ENCODE data around the gene VAMP8.

Gene VAMP8

DNA sequence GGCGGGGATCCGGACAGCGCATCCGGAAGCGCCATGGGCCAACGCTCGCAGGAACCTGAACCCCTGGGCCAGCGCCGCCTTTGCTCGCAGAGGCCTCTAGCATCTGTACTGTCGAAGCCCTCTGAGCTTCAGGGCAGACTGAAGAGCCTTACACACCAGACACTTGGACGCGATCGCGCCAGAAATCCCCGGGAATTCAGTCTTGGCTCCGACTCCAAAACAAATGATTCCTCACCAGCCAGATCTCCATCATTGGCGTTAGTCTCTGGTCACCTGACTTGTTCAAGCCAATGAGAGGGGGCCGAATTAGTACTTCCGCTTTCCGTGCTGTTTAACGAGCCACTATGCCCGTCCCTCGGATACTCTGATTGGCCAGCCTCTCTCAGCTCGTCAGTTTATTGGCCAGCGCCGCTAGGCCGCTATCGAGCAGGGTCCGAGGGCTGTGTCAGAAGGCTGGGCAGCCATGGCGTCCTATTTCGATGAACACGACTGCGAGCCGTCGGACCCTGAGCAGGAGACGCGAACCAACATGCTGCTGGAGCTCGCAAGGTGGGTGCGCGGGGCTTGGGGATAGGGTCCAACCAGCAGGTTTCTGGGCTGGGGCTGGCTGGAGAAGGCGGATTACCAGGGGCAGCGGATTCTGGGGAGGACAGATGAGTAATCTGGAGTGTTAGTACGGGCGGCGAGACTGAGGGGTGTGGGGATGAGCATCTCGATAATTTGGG lies 18.1 kb downstream of the VAMP8 start, which contains the start of gene RNF181:
Gene RNF181 (plus strand): TSS at position 445 of the 725 bp plus-strand sequence. CDS start 19 bp downstream, at position 464.
- WGBS (ENCODE audit: insufficient coverage): under 1% methylated on average over 35 of the region's 47 CpGs
- peak; percentile 97 to 98 (median 98) for DNase-seq
- peak within 1 kb of the TSS; percentile 87 to 95 for H3K27ac ChIP-seq (ENCODE audit: insufficient read depth in 1 of 2, low read depth in 1 of 2, low read length in 2 of 2, poor library complexity in 1 of 2, severe bottlenecking in 2 of 2)
- H3K9me3 ChIP-seq (ENCODE audit: control extremely low read depth in 1 of 5, control insufficient read depth in 4 of 5, insufficient read depth in 2 of 5, low read depth in 1 of 5, low read length in 4 of 5): no peaks in the 10 kb centered on the region
- no peaks in the 10 kb centered on the region for H3K27me3 ChIP-seq (replicated peaks in 2 of 5; ENCODE audit: control insufficient read depth in 4 of 5, insufficient read depth in 5 of 5, low read length in 4 of 5)
- CTCF ChIA-PET: interaction anchor here (0.8 to 1.5 kb wide), 9 partner anchors 8 to 45 kb away, joined by 3 to 6 read pairs (median 3); partner anchors contain the start of genes C2orf68 and VAMP8
- POLR2A ChIA-PET: interaction anchor here (0.6 to 1.9 kb wide), 7 partner anchors 8 to 185 kb away, joined by 3 to 14 read pairs (median 5); partner anchors contain the start of genes C2orf68, CAPG and GGCX
- peaks cover 8 to 37% (median 33%) of the 10 kb centered on the region in 4 experiments for H3K36me3 ChIP-seq (ENCODE audit: control insufficient read depth in 4 of 4, insufficient read depth in 4 of 4, low read length in 3 of 4)
- H3K4me3 ChIP-seq (ENCODE audit: control insufficient read depth in 1 of 7, extremely low read depth in 1 of 7, insufficient read depth in 4 of 7, low read depth in 2 of 7, low read length in 6 of 7): peak within 1 kb of the TSS; percentile 89 to 98 (median 95)
- peaks cover 13 to 36% (median 34%) of the 10 kb centered on the region in 4 experiments for H3K4me1 ChIP-seq (ENCODE audit: control extremely low read depth in 1 of 4, control insufficient read depth in 4 of 4, insufficient read depth in 4 of 4, low read length in 3 of 4)

DNA sequence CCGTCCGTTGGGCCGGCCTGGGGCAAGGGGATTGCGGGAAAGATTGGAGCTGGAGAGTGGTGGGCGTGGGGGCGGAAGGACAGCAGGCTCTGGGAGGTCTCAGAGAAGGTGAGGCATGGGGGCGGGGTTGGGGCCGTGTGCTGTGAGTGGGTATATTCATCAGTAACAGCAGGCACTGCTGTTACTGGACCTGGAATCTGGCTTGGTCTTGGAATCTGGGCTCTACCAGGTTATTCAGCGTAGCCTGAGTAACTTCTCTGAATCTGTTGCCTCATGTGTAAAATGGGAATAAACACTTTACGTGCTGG lies 18.6 kb downstream of the VAMP8 start:
- H3K36me3 ChIP-seq (ENCODE audit: control insufficient read depth in 4 of 4, insufficient read depth in 4 of 4, low read length in 3 of 4): peaks cover 8 to 37% (median 33%) of the 10 kb centered on the region in 4 experiments
- no peaks in the 10 kb centered on the region for H3K9me3 ChIP-seq (ENCODE audit: control extremely low read depth in 1 of 5, control insufficient read depth in 4 of 5, insufficient read depth in 2 of 5, low read depth in 1 of 5, low read length in 4 of 5)
- H3K27me3 ChIP-seq (replicated peaks in 2 of 5; ENCODE audit: control insufficient read depth in 4 of 5, insufficient read depth in 5 of 5, low read length in 4 of 5): no peaks in the 10 kb centered on the region
- peak overlapping the region; percentile 87 to 95 for H3K27ac ChIP-seq (ENCODE audit: insufficient read depth in 1 of 2, low read depth in 1 of 2, low read length in 2 of 2, poor library complexity in 1 of 2, severe bottlenecking in 2 of 2)
- H3K4me1 ChIP-seq (ENCODE audit: control extremely low read depth in 1 of 4, control insufficient read depth in 4 of 4, insufficient read depth in 4 of 4, low read length in 3 of 4): peaks cover 9 to 31% (median 29%) of the 10 kb centered on the region in 4 experiments
- WGBS (ENCODE audit: insufficient coverage): 15% methylated on average over 3 of the region's 10 CpGs
- ChIA-PET POLR2A (interaction anchor here (0.6 to 1.9 kb wide), 6 partner anchors 9 to 186 kb away, joined by 3 to 14 read pairs (median 4); partner anchors contain the start of genes C2orf68, CAPG and GGCX), CTCF (interaction anchor here (0.8 to 1.5 kb wide), 4 partner anchors 9 to 46 kb away, joined by 3 to 4 read pairs (median 4); no protein-coding TSS in a partner anchor)
- DNase-seq: no peak
- peak overlapping the region; percentile 89 to 98 (median 95) for H3K4me3 ChIP-seq (ENCODE audit: control insufficient read depth in 1 of 7, extremely low read depth in 1 of 7, insufficient read depth in 4 of 7, low read depth in 2 of 7, low read length in 6 of 7)

DNA sequence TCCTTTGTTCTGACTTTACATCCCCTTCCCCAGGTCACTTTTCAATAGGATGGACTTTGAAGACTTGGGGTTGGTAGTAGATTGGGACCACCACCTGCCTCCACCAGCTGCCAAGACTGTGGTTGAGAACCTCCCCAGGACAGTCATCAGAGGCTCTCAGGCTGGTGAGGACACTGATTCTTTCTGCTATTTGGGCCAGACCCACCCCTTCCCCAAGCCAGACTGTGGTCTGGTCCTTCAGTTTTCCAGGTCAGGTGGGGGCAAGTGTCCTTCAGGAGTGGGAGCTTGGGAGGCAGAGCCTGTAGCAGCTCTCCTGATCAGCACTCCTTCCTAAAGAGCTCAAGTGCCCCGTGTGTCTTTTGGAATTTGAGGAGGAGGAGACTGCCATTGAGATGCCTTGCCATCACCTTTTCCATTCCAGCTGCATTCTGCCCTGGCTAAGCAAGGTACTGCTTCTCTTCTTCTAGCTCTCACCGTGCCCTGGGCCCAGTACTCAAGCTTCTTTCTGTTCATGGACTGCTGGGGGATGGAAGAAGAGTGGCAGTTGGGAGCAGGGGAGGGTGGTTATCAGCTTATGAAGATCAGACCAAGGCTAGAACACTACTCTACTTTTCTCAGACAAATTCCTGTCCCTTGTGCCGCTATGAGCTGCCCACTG lies 19.2 kb downstream of the VAMP8 start:
- ChIA-PET CTCF (interaction anchor here (0.8 to 1.5 kb wide), 5 partner anchors 10 to 46 kb away, joined by 3 to 4 read pairs (median 3); partner anchors contain the start of gene C2orf68), POLR2A (interaction anchor here (1.2 to 1.9 kb wide), 4 partner anchors 9 to 34 kb away, joined by 3 to 14 read pairs (median 5); partner anchors contain the start of genes C2orf68 and GGCX)
- no peak for DNase-seq
- Histone ChIP-seq H3K4me1 (ENCODE audit: control extremely low read depth in 1 of 4, control insufficient read depth in 4 of 4, insufficient read depth in 4 of 4, low read length in 3 of 4) (peaks cover 6 to 28% (median 25%) of the 10 kb centered on the region in 4 experiments), H3K9me3 (ENCODE audit: control extremely low read depth in 1 of 5, control insufficient read depth in 4 of 5, insufficient read depth in 2 of 5, low read depth in 1 of 5, low read length in 4 of 5) (no peaks in the 10 kb centered on the region), H3K36me3 (ENCODE audit: control insufficient read depth in 4 of 4, insufficient read depth in 4 of 4, low read length in 3 of 4) (peaks cover 8 to 36% (median 31%) of the 10 kb centered on the region in 4 experiments), H3K4me3 (ENCODE audit: control insufficient read depth in 1 of 7, extremely low read depth in 1 of 7, insufficient read depth in 4 of 7, low read depth in 2 of 7, low read length in 6 of 7) (peak overlapping the region in 6 of 7 experiments; percentile 89 to 98 (median 94)), H3K27me3 (replicated peaks in 2 of 5; ENCODE audit: control insufficient read depth in 4 of 5, insufficient read depth in 5 of 5, low read length in 4 of 5) (no peaks in the 10 kb centered on the region), H3K27ac (ENCODE audit: insufficient read depth in 1 of 2, low read depth in 1 of 2, low read length in 2 of 2, poor library complexity in 1 of 2, severe bottlenecking in 2 of 2) (peak overlapping the region; percentile 87 to 95)
- 72% methylated on average over 2 of the region's 3 CpGs for WGBS (ENCODE audit: insufficient coverage)

DNA sequence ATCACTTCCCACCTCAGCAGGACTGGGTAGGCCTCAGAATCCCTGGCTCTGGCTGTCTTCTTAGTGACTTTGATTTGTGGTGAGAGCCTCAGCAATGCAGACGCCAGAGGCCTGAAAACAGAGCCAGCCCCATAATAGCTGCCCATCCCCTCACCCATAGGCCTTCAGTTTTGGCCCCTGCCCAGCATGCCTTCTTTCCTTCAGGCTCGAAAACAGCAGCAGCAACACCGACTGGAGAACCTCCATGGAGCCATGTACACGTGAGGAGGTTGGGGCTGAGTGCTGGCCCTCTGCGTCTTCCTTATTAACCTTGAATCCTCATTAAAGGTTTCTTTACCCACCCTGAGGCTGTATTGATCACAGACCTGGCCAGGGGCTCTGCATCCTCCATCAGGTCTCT lies 19.9 kb downstream of the VAMP8 start:
- Histone ChIP-seq H3K27me3 (replicated peaks in 2 of 5; ENCODE audit: control insufficient read depth in 4 of 5, insufficient read depth in 5 of 5, low read length in 4 of 5) (no peaks in the 10 kb centered on the region), H3K4me3 (ENCODE audit: control insufficient read depth in 1 of 7, extremely low read depth in 1 of 7, insufficient read depth in 4 of 7, low read depth in 2 of 7, low read length in 6 of 7) (no peak overlapping the region), H3K9me3 (ENCODE audit: control extremely low read depth in 1 of 5, control insufficient read depth in 4 of 5, insufficient read depth in 2 of 5, low read depth in 1 of 5, low read length in 4 of 5) (no peaks in the 10 kb centered on the region), H3K36me3 (ENCODE audit: control insufficient read depth in 4 of 4, insufficient read depth in 4 of 4, low read length in 3 of 4) (peaks cover 8 to 33% (median 29%) of the 10 kb centered on the region in 4 experiments), H3K4me1 (ENCODE audit: control extremely low read depth in 1 of 4, control insufficient read depth in 4 of 4, insufficient read depth in 4 of 4, low read length in 3 of 4) (peaks cover 6 to 33% (median 31%) of the 10 kb centered on the region in 4 experiments), H3K27ac (ENCODE audit: insufficient read depth in 1 of 2, low read depth in 1 of 2, low read length in 2 of 2, poor library complexity in 1 of 2, severe bottlenecking in 2 of 2) (no peak overlapping the region)
- WGBS (ENCODE audit: insufficient coverage): 87% methylated on average over 5 of the region's 5 CpGs
- ChIA-PET CTCF (interaction anchor here (1.1 to 1.5 kb wide), 5 partner anchors 9 to 47 kb away, joined by 3 read pairs; partner anchors contain the start of gene C2orf68), POLR2A (interaction anchor here (1.2 to 1.5 kb wide), 2 partner anchors 10 to 12 kb away, joined by 3 to 5 read pairs; no protein-coding TSS in a partner anchor)
- no peak for DNase-seq

DNA sequence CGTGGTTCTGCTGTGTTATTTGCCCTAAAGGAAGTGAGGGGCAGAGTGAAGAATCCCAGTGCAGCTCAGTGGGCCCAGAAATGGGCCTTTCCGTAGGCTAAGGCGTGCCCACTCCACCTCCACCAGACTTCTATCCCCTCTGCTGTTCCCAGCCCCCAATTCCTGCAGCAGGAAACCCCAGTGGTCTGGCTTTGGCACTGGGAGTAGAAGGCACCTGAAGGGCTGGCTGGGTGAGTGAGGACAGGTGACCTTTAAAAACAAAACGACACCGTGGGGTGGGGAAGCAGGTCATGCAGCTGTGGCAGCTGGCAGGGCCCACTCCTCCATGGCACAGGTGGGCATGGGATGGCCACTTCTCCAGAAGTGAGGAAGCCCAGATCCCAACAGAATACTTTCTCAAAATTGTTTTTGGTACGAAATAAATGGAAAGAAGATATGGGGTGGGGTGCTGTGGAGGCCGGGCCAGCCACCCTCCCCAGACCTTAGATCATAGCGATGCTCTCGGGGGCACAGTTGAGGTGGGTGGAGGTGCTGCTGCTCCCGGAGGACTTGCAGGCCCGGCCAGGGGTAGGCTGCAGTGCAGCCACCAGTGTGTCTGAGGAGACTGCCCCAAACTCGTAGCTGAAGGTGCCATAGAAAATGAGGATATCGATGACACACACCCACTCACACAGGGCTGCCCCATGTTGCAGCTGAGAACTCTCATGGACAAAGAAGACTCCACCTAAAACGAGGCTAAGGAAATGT lies 21.4 kb downstream of the VAMP8 start:
- WGBS (ENCODE audit: insufficient coverage): 96% methylated on average over 6 of the region's 14 CpGs
- DNase-seq: no peak
- Histone ChIP-seq H3K27ac (ENCODE audit: insufficient read depth in 1 of 2, low read depth in 1 of 2, low read length in 2 of 2, poor library complexity in 1 of 2, severe bottlenecking in 2 of 2) (no peak overlapping the region), H3K9me3 (ENCODE audit: control extremely low read depth in 1 of 5, control insufficient read depth in 4 of 5, insufficient read depth in 2 of 5, low read depth in 1 of 5, low read length in 4 of 5) (no peaks in the 10 kb centered on the region), H3K27me3 (replicated peaks in 2 of 5; ENCODE audit: control insufficient read depth in 4 of 5, insufficient read depth in 5 of 5, low read length in 4 of 5) (no peaks in the 10 kb centered on the region), H3K4me1 (ENCODE audit: control extremely low read depth in 1 of 4, control insufficient read depth in 4 of 4, insufficient read depth in 4 of 4, low read length in 3 of 4) (peaks cover 10 to 42% (median 39%) of the 10 kb centered on the region in 4 experiments), H3K36me3 (ENCODE audit: control insufficient read depth in 4 of 4, insufficient read depth in 4 of 4, low read length in 3 of 4) (peaks cover 8 to 33% (median 26%) of the 10 kb centered on the region in 4 experiments), H3K4me3 (ENCODE audit: control insufficient read depth in 1 of 7, extremely low read depth in 1 of 7, insufficient read depth in 4 of 7, low read depth in 2 of 7, low read length in 6 of 7) (no peak overlapping the region)
- CTCF ChIA-PET: interaction anchor here (1.6 kb wide), 1 partner anchor 11 kb away, joined by 6 read pairs; no protein-coding TSS in a partner anchor
- POLR2A ChIA-PET: no interaction called here

DNA sequence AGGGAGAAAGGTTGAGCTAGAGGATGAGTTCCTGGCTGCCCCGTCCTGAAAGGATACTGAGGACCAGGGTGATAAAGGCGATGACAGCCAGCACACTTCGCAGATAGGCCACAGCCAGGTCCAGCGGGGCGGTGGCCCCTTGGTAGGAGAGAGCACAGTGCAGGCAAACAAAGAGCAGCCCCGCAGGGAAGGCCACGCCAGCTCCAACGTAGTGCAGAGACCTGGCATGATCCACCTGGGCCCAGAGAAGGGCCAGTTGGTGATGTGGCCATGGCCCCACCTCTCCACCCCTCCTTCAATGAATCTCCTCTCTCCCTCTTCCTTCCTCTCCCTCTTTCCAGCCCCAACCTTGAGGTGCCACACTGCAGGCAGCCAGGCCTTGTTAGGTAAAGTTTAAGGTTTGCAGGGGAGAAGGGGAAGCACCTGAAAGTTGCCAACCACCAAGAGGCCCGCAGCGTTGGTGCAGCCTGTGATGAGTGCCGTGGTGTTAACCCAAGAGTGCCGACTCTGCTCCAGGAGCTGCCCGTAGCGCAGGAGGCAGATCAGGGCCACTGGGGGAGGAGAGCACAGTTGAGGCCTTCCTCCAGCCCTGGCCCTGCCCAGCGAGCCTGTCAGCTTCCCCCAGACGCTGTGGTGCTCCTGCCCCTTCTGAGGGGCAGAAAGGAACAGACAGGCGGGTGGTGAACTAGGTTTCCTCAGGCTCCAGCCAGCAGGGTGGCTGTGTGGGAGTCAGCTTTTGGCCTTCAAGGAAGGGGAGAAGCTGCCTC lies 22.3 kb downstream of the VAMP8 start:
- H3K4me1 ChIP-seq (ENCODE audit: control extremely low read depth in 1 of 4, control insufficient read depth in 4 of 4, insufficient read depth in 4 of 4, low read length in 3 of 4): peaks cover 8 to 44% (median 37%) of the 10 kb centered on the region in 4 experiments
- CTCF ChIA-PET: interaction anchor here (0.9 to 2.4 kb wide), 4 partner anchors 9 to 43 kb away, joined by 3 to 15 read pairs (median 4); no protein-coding TSS in a partner anchor
- DNase-seq: no peak
- 81% methylated on average over 15 of the region's 17 CpGs for WGBS (ENCODE audit: insufficient coverage)
- no peak overlapping the region for H3K27ac ChIP-seq (ENCODE audit: insufficient read depth in 1 of 2, low read depth in 1 of 2, low read length in 2 of 2, poor library complexity in 1 of 2, severe bottlenecking in 2 of 2)
- H3K27me3 ChIP-seq (replicated peaks in 2 of 5; ENCODE audit: control insufficient read depth in 4 of 5, insufficient read depth in 5 of 5, low read length in 4 of 5): no peaks in the 10 kb centered on the region
- POLR2A ChIA-PET: no interaction called here
- H3K36me3 ChIP-seq (ENCODE audit: control insufficient read depth in 4 of 4, insufficient read depth in 4 of 4, low read length in 3 of 4): peaks cover 8 to 33% (median 26%) of the 10 kb centered on the region in 4 experiments
- H3K4me3 ChIP-seq (ENCODE audit: control insufficient read depth in 1 of 7, extremely low read depth in 1 of 7, insufficient read depth in 4 of 7, low read depth in 2 of 7, low read length in 6 of 7): no peak overlapping the region
- H3K9me3 ChIP-seq (ENCODE audit: control extremely low read depth in 1 of 5, control insufficient read depth in 4 of 5, insufficient read depth in 2 of 5, low read depth in 1 of 5, low read length in 4 of 5): no peaks in the 10 kb centered on the region
